Epithelial cell of esophagus (primary cell): ENCODE results near the gene HOXB6.

ENCODE experiments used
- DNase-seq: peaks from one replicate; pipeline ENCODE4 v3.0.0; 2010; ENCODE audit warnings: low read depth
- H3K4me3 ChIP-seq: 2 replicates; pipeline ENCODE4 v1.5.1; 2011; ENCODE audit warnings: mild to moderate bottlenecking, low read length, control low read depth
- CTCF ChIP-seq: IDR thresholded peaks from 2 replicates; pipeline ENCODE4 v1.5.1; 2011; ENCODE audit warnings: low read depth, mild to moderate bottlenecking, low read length, control low read depth, inconsistent platforms; ENCODE audit not compliant: insufficient read depth; ENCODE audit errors: missing control alignments

HOXB6 gene

GRCh38 chr17:48644910-48645557, 40.2 kb upstream of the HOXB6 start:
- H3K4me3 ChIP-seq = no peak overlapping the region
- DNase-seq = no peak
- no peak for TF ChIP-seq CTCF

- no peak for TF ChIP-seq CTCF
- no peak overlapping the region for H3K4me3 ChIP-seq
- DNase-seq = no peak
Measured at GRCh38 chr17:48644159-48644558, 39.4 kb upstream of the HOXB6 start.

GRCh38 chr17:48643697-48644012, 38.9 kb upstream of the HOXB6 start:
- no peak for DNase-seq
- no peak for TF ChIP-seq CTCF

GRCh38 chr17:48642843-48643696, 38.3 kb upstream of the HOXB6 start:
- TF ChIP-seq CTCF = no peak
- DNase-seq = no peak
- H3K4me3 ChIP-seq = no peak overlapping the region

More at GRCh38 chr17:48643697-48644012, 38.9 kb upstream of the HOXB6 start:
- H3K4me3 ChIP-seq = no peak overlapping the region

- DNase-seq = no peak
- H3K4me3 ChIP-seq = no peak overlapping the region
- TF ChIP-seq CTCF = no peak
Measured at GRCh38 chr17:48642059-48642842, 37.5 kb upstream of the HOXB6 start.

- no peak overlapping the region for H3K4me3 ChIP-seq
- no peak for TF ChIP-seq CTCF
- no peak for DNase-seq
Measured at GRCh38 chr17:48641541-48642058, 36.8 kb upstream of the HOXB6 start.
